T-helper 2 cell treated with Interferon-gamma antibody and Interleukin-4, amounts not matched to agents 5 μg/mL and 100 μg/mL, for 36 hours (primary cell): ENCODE results near the gene UCP1.
"Not testable (repeated sequence)": the region's sequence is repeated elsewhere in the genome, so short reads cannot be mapped to it uniquely, and the experiment has no call there.

Experiments
- DNase-seq: peaks from one replicate; pipeline ENCODE4 v3.0.0; 2021; ENCODE audit warnings: low spot score
- H3K27ac Mint-ChIP-seq: one replicate; pipeline ENCODE4 v1.8.0; 2021; ENCODE audit warnings: mild to moderate bottlenecking, mixed read lengths
- H3K27me3 Mint-ChIP-seq: one replicate; pipeline ENCODE4 v1.8.0; 2021; ENCODE audit warnings: low read depth, mixed read lengths
- H3K36me3 Mint-ChIP-seq: one replicate; pipeline ENCODE4 v1.8.0; 2021; ENCODE audit warnings: low read depth, mixed read lengths
- H3K4me1 Mint-ChIP-seq: one replicate; pipeline ENCODE4 v1.8.0; 2021; ENCODE audit warnings: low read depth, mixed read lengths
- H3K4me3 Mint-ChIP-seq: one replicate; pipeline ENCODE4 v1.8.0; 2022; ENCODE audit warnings: mild to moderate bottlenecking, moderate library complexity, mixed read lengths
- H3K9me3 Mint-ChIP-seq: one replicate; pipeline ENCODE4 v1.8.0; 2021; ENCODE audit warnings: mixed read lengths

UCP1 gene

DNA sequence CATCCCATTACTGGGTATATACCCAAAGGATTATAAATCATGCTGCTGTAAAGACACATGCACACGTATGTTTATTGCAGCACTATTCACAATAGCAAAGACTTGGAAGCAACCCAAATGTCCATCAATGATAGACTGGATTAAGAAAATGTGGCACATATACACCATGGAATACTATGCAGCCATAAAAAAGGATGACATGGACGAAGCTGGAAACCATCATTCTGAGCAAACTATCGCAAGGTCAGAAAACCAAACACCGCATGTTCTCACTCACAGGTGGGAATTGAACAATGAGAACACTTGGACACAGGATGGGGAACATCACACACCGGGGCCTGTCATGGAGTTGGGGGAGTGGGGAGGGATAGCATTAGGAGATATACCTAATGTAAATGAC, 55.0 kb downstream of the UCP1 start:
- H3K4me1 Mint-ChIP-seq = not testable (repeated sequence)

More for the DNA sequence above, 55.0 kb downstream of the UCP1 start:
- not testable (repeated sequence) for H3K27ac Mint-ChIP-seq, H3K9me3 Mint-ChIP-seq, H3K36me3 Mint-ChIP-seq, DNase-seq, H3K4me3 Mint-ChIP-seq
- H3K27me3 Mint-ChIP-seq = peaks cover 42% of the 10 kb centered on the region
